ENCODE results near the gene CBLN2. TPM values are rescaled to one million over a fixed set of nuclear protein-coding genes. Genes with fewer than 3 reads are reported as not detected.

Gene CBLN2
- total RNA-seq, 1 donor from 2014 or later, result 8.2 TPM

DNA sequence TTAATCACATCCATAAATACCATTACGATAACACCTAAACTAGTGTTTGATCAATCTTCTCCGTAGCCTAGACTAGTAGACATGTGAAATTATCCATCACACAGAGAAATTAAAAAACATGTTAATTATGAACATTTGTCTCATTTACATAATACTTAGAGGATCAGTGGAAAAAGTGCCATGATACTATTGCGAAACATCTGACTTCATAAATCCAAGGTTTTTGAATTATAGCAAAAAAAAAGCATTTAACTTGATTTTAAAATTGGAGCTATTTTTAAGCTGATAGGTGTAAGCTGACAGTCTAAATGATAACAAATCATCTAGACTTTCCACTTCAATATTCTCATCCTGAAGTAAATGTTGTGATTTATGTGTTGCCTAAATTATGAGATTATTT, 51.6 kb downstream of the CBLN2 start:
- intact Hi-C loops (cut with DNase I), result no loop called here
- Histone ChIP-seq H3K9me3 (no peaks in the 10 kb centered on the region), H3K4me3 (no peak overlapping the region), H3K36me3 (no peaks in the 10 kb centered on the region), H3K27ac (no peak overlapping the region), H3K27me3 (no peaks in the 10 kb centered on the region), H3K4me1 (no peaks in the 10 kb centered on the region)
- no peak for DNase-seq (ENCODE audit: low spot score in 2 of 2)
- TF ChIP-seq, protein P1, sequence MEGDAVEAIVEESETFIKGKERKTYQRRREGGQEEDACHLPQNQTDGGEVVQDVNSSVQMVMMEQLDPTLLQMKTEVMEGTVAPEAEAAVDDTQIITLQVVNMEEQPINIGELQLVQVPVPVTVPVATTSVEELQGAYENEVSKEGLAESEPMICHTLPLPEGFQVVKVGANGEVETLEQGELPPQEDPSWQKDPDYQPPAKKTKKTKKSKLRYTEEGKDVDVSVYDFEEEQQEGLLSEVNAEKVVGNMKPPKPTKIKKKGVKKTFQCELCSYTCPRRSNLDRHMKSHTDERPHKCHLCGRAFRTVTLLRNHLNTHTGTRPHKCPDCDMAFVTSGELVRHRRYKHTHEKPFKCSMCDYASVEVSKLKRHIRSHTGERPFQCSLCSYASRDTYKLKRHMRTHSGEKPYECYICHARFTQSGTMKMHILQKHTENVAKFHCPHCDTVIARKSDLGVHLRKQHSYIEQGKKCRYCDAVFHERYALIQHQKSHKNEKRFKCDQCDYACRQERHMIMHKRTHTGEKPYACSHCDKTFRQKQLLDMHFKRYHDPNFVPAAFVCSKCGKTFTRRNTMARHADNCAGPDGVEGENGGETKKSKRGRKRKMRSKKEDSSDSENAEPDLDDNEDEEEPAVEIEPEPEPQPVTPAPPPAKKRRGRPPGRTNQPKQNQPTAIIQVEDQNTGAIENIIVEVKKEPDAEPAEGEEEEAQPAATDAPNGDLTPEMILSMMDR (IDR thresholded peaks at IDR 0.05), result no peak
